Gastroesophageal sphincter (tissue), 2 donors: ENCODE data around the gene RNU5B-1.

Experiments
- POLR2A ChIP-seq, 2 donors: fragments of 450-650 bp; IDR thresholded peaks; one replicate each; pipeline ENCODE4 v1.6.1; 2017; ENCODE audit warnings: antibody characterized with exemption in 2 of 2, mild to moderate bottlenecking in 2 of 2, moderate library complexity in 1 of 2
- POLR2AphosphoS5 ChIP-seq: sonication (generic); formaldehyde crosslinking; IDR thresholded peaks from one replicate; pipeline ENCODE4 v1.6.1; 2017; ENCODE audit warnings: antibody characterized with exemption

DNA sequence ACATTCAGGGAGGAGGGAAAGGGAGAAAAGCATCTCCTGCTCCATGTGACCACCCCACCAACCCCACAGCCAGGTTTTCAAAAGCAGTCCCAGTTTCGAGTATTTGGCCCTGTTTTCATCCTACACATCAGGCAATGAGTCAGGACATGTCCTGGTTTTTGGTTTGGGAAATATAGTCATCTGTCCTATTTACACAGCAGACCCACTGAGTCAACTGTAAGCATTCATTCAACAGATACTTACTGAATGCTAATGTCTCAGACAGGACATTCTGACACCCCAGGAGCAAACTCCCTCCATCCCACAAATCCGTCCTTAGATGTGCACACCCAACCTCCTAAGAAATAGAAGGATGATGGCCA is 40.4 kb downstream of the RNU5B-1 start:
- TF ChIP-seq POLR2A (IDR thresholded peaks at IDR 0.05) (no peak), POLR2AphosphoS5 (no peak)
